WTC11 (cell line): ENCODE results near the gene C19orf53. TPM values are rescaled to one million over a fixed set of nuclear protein-coding genes. Genes with fewer than 3 reads are reported as not detected.

Experiments used
- ATAC-seq: fragments of 200-7000 bp; cut with Tn5 transposase; 2 replicates; pipeline ENCODE4 v1.10.0; 2021; ENCODE audit warnings: mild to moderate bottlenecking, moderate library complexity
- CTCF ChIA-PET: fragments of 300-600 bp; sonication (Branson Sonifier 250); formaldehyde crosslinking; loops from one replicate; lab custom pipeline; 2021; ENCODE audit warnings: antibody characterized with exemption; lab: Charles Lee
- POLR2A ChIA-PET: fragments of 350-600 bp; sonication (Branson Sonifier 250); formaldehyde crosslinking; loops from one replicate; lab custom pipeline; 2021; ENCODE audit warnings: antibody characterized with exemption; lab: Charles Lee
- DNase-seq: peaks from one replicate; pipeline ENCODE4 v3.0.0; 2021; ENCODE audit warnings: low spot score
- H3K27ac Mint-ChIP-seq: 2 replicates; pipeline ENCODE4 v1.8.0; 2021; ENCODE audit warnings: mixed read lengths
- H3K27me3 Mint-ChIP-seq: 2 replicates; pipeline ENCODE4 v1.8.0; 2021; ENCODE audit warnings: low read depth, mild to moderate bottlenecking, moderate library complexity, mixed read lengths
- H3K36me3 Mint-ChIP-seq: 2 replicates; pipeline ENCODE4 v1.8.0; 2021; ENCODE audit warnings: mixed read lengths
- H3K4me1 Mint-ChIP-seq: 2 replicates; pipeline ENCODE4 v1.8.0; 2022; ENCODE audit warnings: mixed read lengths
- H3K4me3 Mint-ChIP-seq: 2 replicates; pipeline ENCODE4 v1.8.0; 2021; ENCODE audit warnings: mild to moderate bottlenecking, moderate library complexity, mixed read lengths
- H3K9me3 Mint-ChIP-seq: 2 replicates; pipeline ENCODE4 v1.8.0; 2021; ENCODE audit warnings: mixed read lengths
- ATF1 ChIP-seq: sonication (generic); formaldehyde crosslinking; IDR thresholded peaks from 2 replicates; pipeline ENCODE4 v1.8.1; 2023; ENCODE audit warnings: mild to moderate bottlenecking, moderate library complexity, missing genetic modification reagents
- CDX4 ChIP-seq: fragments of 250-450 bp; sonication (Bioruptor Pico); IDR thresholded peaks from 2 replicates; pipeline ENCODE4 v1.9.0; 2021; ENCODE audit warnings: moderate library complexity, mild to moderate bottlenecking, inconsistent platforms, borderline replicate concordance
- ESRRA ChIP-seq: sonication (generic); formaldehyde crosslinking; IDR thresholded peaks from 2 replicates; pipeline ENCODE4 v1.8.1; 2022; ENCODE audit warnings: mild to moderate bottlenecking, missing genetic modification reagents, borderline replicate concordance
- FOXP1 ChIP-seq: sonication (generic); formaldehyde crosslinking; IDR thresholded peaks from 2 replicates; pipeline ENCODE4 v1.8.0; 2022; ENCODE audit warnings: missing genetic modification reagents, mild to moderate bottlenecking, moderate library complexity, borderline replicate concordance
- GABPB1 ChIP-seq: sonication (generic); formaldehyde crosslinking; IDR thresholded peaks from 2 replicates; pipeline ENCODE4 v1.8.1; 2023; ENCODE audit warnings: mild to moderate bottlenecking, missing genetic modification reagents
- GRHL2 ChIP-seq: fragments of 250-450 bp; sonication (Bioruptor Pico); IDR thresholded peaks from 2 replicates; pipeline ENCODE4 v1.8.0; 2022; ENCODE audit warnings: mild to moderate bottlenecking, moderate library complexity; ENCODE audit not compliant: insufficient replicate concordance, severe bottlenecking
- KAT7 ChIP-seq: sonication (generic); formaldehyde crosslinking; IDR thresholded peaks from 2 replicates; pipeline ENCODE4 v1.8.1; 2023; ENCODE audit warnings: missing genetic modification reagents, mild to moderate bottlenecking, borderline replicate concordance
- MAX ChIP-seq: sonication (generic); formaldehyde crosslinking; IDR thresholded peaks from 2 replicates; pipeline ENCODE4 v1.8.0; 2022; ENCODE audit warnings: mild to moderate bottlenecking, missing genetic modification reagents
- NFE2L1 ChIP-seq: sonication (generic); formaldehyde crosslinking; IDR thresholded peaks from 2 replicates; pipeline ENCODE4 v1.8.1; 2023; ENCODE audit warnings: missing genetic modification reagents
- NR2C2 ChIP-seq: sonication (generic); formaldehyde crosslinking; IDR thresholded peaks from 2 replicates; pipeline ENCODE4 v1.8.0; 2022; ENCODE audit warnings: mild to moderate bottlenecking, missing genetic modification reagents
- PRRX2 ChIP-seq: fragments of 250-450 bp; sonication (Bioruptor Pico); IDR thresholded peaks from 2 replicates; pipeline ENCODE4 v1.8.0; 2021; ENCODE audit warnings: mild to moderate bottlenecking
- ZNF121 ChIP-seq: sonication (generic); formaldehyde crosslinking; IDR thresholded peaks from 2 replicates; pipeline ENCODE4 v1.8.0; 2023; ENCODE audit warnings: missing genetic modification reagents
- ZNF138 ChIP-seq: sonication (generic); formaldehyde crosslinking; conservative IDR thresholded peaks from 2 replicates; pipeline ENCODE4 v1.8.1; 2022; ENCODE audit warnings: mild to moderate bottlenecking, moderate library complexity, missing genetic modification reagents
- ZNF219 ChIP-seq: sonication (generic); formaldehyde crosslinking; IDR thresholded peaks from 2 replicates; pipeline ENCODE4 v1.8.0; 2023; ENCODE audit warnings: missing genetic modification reagents, mild to moderate bottlenecking, borderline replicate concordance
- ZNF263 ChIP-seq: sonication (generic); formaldehyde crosslinking; IDR thresholded peaks from 2 replicates; pipeline ENCODE4 v1.8.1; 2022; ENCODE audit warnings: low read depth, mild to moderate bottlenecking, moderate library complexity, missing genetic modification reagents
- ZNF423 ChIP-seq: fragments of 250-450 bp; sonication (Bioruptor Pico); IDR thresholded peaks from 2 replicates; pipeline ENCODE4 v2.1.2; 2022; ENCODE audit warnings: mild to moderate bottlenecking, moderate library complexity
- ZNF671 ChIP-seq: fragments of 250-450 bp; sonication (Bioruptor Pico); IDR thresholded peaks from 2 replicates; pipeline ENCODE4 v1.8.0; 2021; ENCODE audit warnings: mild to moderate bottlenecking
- total RNA-seq: library from RNA; stranded (reverse); gene quantifications from 3 replicates; pipeline ENCODE4 v1.2.3, GENCODE V29; 2021
- TF ChIP-seq, protein P1 (sequence below): sonication (generic); formaldehyde crosslinking; IDR thresholded peaks from 2 replicates; pipeline ENCODE4 v1.8.0; 2023; ENCODE audit warnings: missing genetic modification reagents, mild to moderate bottlenecking, borderline replicate concordance
- TF ChIP-seq, protein P2 (sequence below): sonication (generic); formaldehyde crosslinking; IDR thresholded peaks from 2 replicates; pipeline ENCODE4 v1.8.1; 2022; ENCODE audit warnings: mild to moderate bottlenecking, moderate library complexity, missing genetic modification reagents
- TF ChIP-seq, protein P3 (sequence below): fragments of 250-450 bp; sonication (Bioruptor Pico); conservative IDR thresholded peaks from 2 replicates; pipeline ENCODE4 v1.9.0; 2021; ENCODE audit warnings: mild to moderate bottlenecking

The C19orf53 gene
- total RNA-seq, 1 experiment from 2014 or later = 102 TPM

GRCh38 chr19:13758795-13759194 lies 15.5 kb upstream of the C19orf53 start:
- CTCF ChIA-PET = no interaction called here
- no peak for DNase-seq
- H3K36me3 Mint-ChIP-seq = peaks cover 38% of the 10 kb centered on the region
- TF ChIP-seq NFE2L1 (CRISPR knock-in tag) (no peak), PRRX2 (CRISPR knock-in tag) (no peak), ZNF121 (CRISPR knock-in tag) (no peak), NR2C2 (no peak), FOXP1 (no peak), ESRRA (no peak), KAT7 (CRISPR knock-in tag) (no peak)
- TF ChIP-seq, protein P1, sequence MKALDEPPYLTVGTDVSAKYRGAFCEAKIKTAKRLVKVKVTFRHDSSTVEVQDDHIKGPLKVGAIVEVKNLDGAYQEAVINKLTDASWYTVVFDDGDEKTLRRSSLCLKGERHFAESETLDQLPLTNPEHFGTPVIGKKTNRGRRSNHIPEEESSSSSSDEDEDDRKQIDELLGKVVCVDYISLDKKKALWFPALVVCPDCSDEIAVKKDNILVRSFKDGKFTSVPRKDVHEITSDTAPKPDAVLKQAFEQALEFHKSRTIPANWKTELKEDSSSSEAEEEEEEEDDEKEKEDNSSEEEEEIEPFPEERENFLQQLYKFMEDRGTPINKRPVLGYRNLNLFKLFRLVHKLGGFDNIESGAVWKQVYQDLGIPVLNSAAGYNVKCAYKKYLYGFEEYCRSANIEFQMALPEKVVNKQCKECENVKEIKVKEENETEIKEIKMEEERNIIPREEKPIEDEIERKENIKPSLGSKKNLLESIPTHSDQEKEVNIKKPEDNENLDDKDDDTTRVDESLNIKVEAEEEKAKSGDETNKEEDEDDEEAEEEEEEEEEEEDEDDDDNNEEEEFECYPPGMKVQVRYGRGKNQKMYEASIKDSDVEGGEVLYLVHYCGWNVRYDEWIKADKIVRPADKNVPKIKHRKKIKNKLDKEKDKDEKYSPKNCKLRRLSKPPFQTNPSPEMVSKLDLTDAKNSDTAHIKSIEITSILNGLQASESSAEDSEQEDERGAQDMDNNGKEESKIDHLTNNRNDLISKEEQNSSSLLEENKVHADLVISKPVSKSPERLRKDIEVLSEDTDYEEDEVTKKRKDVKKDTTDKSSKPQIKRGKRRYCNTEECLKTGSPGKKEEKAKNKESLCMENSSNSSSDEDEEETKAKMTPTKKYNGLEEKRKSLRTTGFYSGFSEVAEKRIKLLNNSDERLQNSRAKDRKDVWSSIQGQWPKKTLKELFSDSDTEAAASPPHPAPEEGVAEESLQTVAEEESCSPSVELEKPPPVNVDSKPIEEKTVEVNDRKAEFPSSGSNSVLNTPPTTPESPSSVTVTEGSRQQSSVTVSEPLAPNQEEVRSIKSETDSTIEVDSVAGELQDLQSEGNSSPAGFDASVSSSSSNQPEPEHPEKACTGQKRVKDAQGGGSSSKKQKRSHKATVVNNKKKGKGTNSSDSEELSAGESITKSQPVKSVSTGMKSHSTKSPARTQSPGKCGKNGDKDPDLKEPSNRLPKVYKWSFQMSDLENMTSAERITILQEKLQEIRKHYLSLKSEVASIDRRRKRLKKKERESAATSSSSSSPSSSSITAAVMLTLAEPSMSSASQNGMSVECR = no peak
- no peak overlapping the region for H3K4me3 Mint-ChIP-seq
- no peaks in the 10 kb centered on the region for H3K9me3 Mint-ChIP-seq
- H3K27ac Mint-ChIP-seq = no peak overlapping the region
- no peaks in the 10 kb centered on the region for H3K4me1 Mint-ChIP-seq
- no peak for ATAC-seq
- H3K27me3 Mint-ChIP-seq = no peaks in the 10 kb centered on the region
- POLR2A ChIA-PET = no interaction called here

- ATAC-seq (no peak), DNase-seq (no peak)
- no peak overlapping the region for H3K4me3 Mint-ChIP-seq
- CTCF ChIA-PET = interaction anchor here (0.6 to 1.0 kb wide), 3 partner anchors 64 to 574 kb away, joined by 3 to 4 read pairs (median 3); no protein-coding TSS in a partner anchor
- POLR2A ChIA-PET = no interaction called here
- no peaks in the 10 kb centered on the region for H3K9me3 Mint-ChIP-seq
- H3K36me3 Mint-ChIP-seq = peaks cover 24% of the 10 kb centered on the region
- H3K27me3 Mint-ChIP-seq = peaks cover 4% of the 10 kb centered on the region; the same call in 1 of the 2 replicates
- TF ChIP-seq ZNF121 (CRISPR knock-in tag) (peak; percentile 74; the same call in 1 of the 2 replicates), ZNF423 (CRISPR knock-in tag) (no peak), GRHL2 (CRISPR knock-in tag) (no peak), MAX (CRISPR knock-in tag) (no peak), ZNF671 (no peak), CDX4 (CRISPR knock-in tag) (no peak)
- TF ChIP-seq, protein P2, sequence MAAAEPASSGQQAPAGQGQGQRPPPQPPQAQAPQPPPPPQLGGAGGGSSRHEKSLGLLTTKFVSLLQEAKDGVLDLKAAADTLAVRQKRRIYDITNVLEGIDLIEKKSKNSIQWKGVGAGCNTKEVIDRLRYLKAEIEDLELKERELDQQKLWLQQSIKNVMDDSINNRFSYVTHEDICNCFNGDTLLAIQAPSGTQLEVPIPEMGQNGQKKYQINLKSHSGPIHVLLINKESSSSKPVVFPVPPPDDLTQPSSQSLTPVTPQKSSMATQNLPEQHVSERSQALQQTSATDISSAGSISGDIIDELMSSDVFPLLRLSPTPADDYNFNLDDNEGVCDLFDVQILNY = no peak
- H3K27ac Mint-ChIP-seq = no peak overlapping the region
- H3K4me1 Mint-ChIP-seq = peaks cover 7% of the 10 kb centered on the region
These were observed 12.8 kb upstream of the C19orf53 start for GRCh38 chr19:13761423-13761822.

GRCh38 chr19:13762635-13763235 lies 11.5 kb upstream of the C19orf53 start:
- H3K36me3 Mint-ChIP-seq = peaks cover 19% of the 10 kb centered on the region
- ATAC-seq (no peak), DNase-seq (no peak)
- no peak overlapping the region for H3K27ac Mint-ChIP-seq
- CTCF ChIA-PET = no interaction called here
- peaks cover 7% of the 10 kb centered on the region for H3K4me1 Mint-ChIP-seq
- peaks cover 4% of the 10 kb centered on the region; the same call in 1 of the 2 replicates for H3K27me3 Mint-ChIP-seq
- H3K4me3 Mint-ChIP-seq = no peak overlapping the region
- TF ChIP-seq ATF1 (CRISPR knock-in tag) = no peak
- TF ChIP-seq, protein P3, sequence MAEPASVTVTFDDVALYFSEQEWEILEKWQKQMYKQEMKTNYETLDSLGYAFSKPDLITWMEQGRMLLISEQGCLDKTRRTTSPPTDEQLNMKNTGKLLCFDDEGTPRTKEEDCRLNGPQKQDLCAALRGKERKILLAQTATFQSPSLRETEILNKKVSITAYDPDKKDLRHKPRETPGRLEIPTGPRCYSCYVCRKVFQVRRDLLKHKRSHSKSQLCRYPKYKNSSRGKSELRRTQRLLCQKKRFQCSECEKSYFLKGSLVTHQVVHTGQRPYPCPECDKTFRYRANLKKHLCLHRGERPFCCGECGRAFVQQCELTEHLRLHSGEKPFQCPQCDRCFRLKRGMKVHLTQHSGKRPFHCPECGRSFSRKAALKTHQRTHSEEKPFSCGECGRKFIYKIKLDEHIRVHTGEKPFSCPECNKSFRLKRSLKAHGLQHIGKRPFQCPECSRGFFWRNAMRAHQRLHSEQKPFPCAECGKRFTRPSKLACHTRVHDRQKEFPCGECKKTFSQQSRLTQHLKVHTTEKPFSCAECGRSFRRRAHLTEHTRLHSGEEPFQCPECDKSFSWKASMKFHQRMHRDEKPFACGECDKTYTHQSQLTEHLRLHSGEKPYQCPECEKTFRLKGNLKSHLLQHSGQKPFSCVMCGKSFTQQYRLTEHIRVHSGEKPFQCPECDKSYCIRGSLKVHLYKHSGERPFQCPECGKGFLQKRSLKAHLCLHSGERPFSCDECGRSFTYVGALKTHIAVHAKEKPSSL (CRISPR knock-in tag) = no peak
- TF ChIP-seq ZNF219 = no peak
- no peak for TF ChIP-seq ZNF138 (CRISPR knock-in tag)
- no peak for TF ChIP-seq ZNF263 (CRISPR knock-in tag)
- no peak for TF ChIP-seq GABPB1
- POLR2A ChIA-PET = interaction anchor here (1.2 kb wide), 1 partner anchor 15 kb away, joined by 6 read pairs; a partner anchor contains a TSS
- H3K9me3 Mint-ChIP-seq = no peaks in the 10 kb centered on the region
